Hepatic stellate cell (primary cell): ENCODE data around the gene CC2D2B.

Experiments used
- DNase-seq: peaks from one replicate; pipeline ENCODE4 v3.0.0; 2011; ENCODE audit warnings: low spot score

The CC2D2B gene

DNA sequence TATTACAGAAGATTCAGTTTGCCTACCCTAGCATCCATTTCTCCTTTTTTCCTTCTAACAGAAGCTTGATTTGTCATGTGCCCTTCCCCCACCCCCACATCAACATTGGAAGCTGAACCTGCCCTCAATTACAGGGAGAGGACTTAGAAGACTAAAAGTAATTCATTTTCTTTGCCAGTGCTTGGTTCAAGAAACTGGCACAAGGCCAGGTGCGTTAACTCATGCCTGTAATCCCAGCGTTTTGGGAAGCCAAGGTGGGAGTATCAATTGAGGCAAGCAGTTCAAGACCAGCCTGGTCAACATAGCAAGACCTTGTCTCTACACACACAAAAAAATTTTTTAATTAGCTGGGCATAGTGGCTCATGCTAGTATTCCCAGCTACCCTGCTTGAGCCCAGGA, 168.2 kb downstream of the CC2D2B start:
- DNase-seq, result no peak

DNA sequence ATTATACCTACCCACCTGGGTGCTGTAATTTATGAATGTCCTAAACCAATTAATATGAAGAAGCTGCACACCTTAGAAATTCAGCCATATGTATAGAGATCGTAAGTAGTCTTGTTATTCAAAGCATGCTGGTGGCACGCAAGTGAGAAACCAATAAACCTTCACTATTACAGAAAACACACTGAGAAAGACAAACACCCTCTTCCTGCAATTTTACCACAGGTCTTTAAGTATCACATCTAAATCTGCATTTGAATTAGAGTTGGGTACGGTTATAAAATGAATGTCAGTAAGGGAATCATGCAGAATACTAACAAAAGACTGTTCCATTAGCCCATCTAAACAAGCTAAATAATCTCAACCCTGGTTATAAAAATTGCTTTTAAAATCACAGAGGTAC, 169.4 kb downstream of the CC2D2B start:
- DNase-seq, result no peak

DNA sequence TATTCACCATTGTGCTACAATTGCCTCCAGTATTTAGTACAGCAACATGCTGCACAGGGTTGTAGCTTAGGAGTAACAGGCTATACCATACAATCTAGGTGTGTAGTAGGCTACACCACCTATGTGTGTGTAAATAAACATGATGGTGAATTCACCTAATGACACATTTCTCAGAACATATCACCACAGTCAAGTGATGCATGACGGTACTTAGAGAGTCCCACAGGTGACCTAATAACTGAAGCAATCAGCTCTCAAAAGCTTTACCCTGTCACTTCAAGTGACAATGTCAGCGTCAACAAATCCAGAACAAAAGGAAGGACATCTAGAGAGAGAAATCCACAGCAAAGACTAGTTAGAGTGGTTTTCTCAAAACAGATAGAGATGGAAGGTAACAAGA, 174.4 kb downstream of the CC2D2B start:
- DNase-seq, result no peak
